ENCODE results near the gene TSPAN9.

- no peak for TF ChIP-seq POLR2A (IDR thresholded peaks at IDR 0.05)
- no peak for TF ChIP-seq EP300 (IDR thresholded peaks at IDR 0.05)
- TF ChIP-seq CTCF (IDR thresholded peaks at IDR 0.05): no peak
Measured at GRCh38 chr12:3244219-3244750, 167.1 kb downstream of the TSPAN9 start.
